ENCODE measurements around the gene BCAP31.

GRCh38 chrX:153766871-153767673 is 42.9 kb upstream of the BCAP31 start:
- TF ChIP-seq CTCF (IDR thresholded peaks at IDR 0.05; ENCODE audit: insufficient read depth, low read depth, low read length) = no peak
- no peak for TF ChIP-seq EZH2 (IDR thresholded peaks at IDR 0.05; ENCODE audit: insufficient read depth, low read length)

Measured in astrocyte (in vitro differentiated cells and primary cell).